Measurements from ENCODE around the gene WIZ. TPM values are rescaled to one million over a fixed set of nuclear protein-coding genes. Genes with fewer than 3 reads are reported as not detected.

Gene WIZ
- total and polyA plus RNA-seq, 10 of the 15 experiments (the other 5 are each of a cell fraction or from before 2014, with no cell fraction given): 0.10 to 26.7 (median 2.7) TPM

- TF ChIP-seq, protein P1, sequence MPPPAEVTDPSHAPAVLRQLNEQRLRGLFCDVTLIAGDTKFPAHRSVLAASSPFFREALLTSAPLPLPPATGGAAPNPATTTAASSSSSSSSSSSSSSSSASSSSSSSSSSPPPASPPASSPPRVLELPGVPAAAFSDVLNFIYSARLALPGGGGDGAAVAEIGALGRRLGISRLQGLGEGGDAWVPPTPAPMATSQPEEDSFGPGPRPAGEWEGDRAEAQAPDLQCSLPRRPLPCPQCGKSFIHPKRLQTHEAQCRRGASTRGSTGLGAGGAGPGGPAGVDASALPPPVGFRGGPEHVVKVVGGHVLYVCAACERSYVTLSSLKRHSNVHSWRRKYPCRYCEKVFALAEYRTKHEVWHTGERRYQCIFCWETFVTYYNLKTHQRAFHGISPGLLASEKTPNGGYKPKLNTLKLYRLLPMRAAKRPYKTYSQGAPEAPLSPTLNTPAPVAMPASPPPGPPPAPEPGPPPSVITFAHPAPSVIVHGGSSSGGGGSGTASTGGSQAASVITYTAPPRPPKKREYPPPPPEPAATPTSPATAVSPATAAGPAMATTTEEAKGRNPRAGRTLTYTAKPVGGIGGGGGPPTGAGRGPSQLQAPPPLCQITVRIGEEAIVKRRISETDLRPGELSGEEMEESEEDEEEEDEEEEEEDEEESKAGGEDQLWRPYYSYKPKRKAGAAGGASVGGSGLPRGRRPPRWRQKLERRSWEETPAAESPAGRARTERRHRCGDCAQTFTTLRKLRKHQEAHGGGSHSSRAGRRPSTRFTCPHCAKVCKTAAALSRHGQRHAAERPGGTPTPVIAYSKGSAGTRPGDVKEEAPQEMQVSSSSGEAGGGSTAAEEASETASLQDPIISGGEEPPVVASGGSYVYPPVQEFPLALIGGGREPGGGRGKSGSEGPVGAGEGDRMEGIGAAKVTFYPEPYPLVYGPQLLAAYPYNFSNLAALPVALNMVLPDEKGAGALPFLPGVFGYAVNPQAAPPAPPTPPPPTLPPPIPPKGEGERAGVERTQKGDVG (CRISPR knock-in tag; IDR thresholded peaks at IDR 0.05): no peak
- TF ChIP-seq MXI1 (IDR thresholded peaks at IDR 0.05; ENCODE audit: low read depth, low read length) (no peak; the same call in 1 of the 2 replicates), PAX8 (IDR thresholded peaks at IDR 0.05) (no peak), BACH1 (IDR thresholded peaks at IDR 0.05; ENCODE audit: borderline replicate concordance) (peak; percentile 74), USF1 (IDR thresholded peaks at IDR 0.05; ENCODE audit: borderline replicate concordance, extremely low read length, insufficient read depth, low read depth, low read length) (peak; percentile 37), POLR2AphosphoS2 (IDR thresholded peaks at IDR 0.05; ENCODE audit: low read depth, low read length) (peak; percentile 46; the same call in 1 of the 2 replicates), EP300 (IDR thresholded peaks at IDR 0.05; ENCODE audit: borderline replicate concordance in 1 of 2, control insufficient read depth in 1 of 2, low read depth in 2 of 2, low read length in 2 of 2) (no peak), ZNF384 (IDR thresholded peaks at IDR 0.05; ENCODE audit: borderline replicate concordance, low read depth, low read length) (no peak), CBX5 (IDR thresholded peaks at IDR 0.05; ENCODE audit: low read depth) (no peak), RFX5 (IDR thresholded peaks at IDR 0.05; ENCODE audit: low read depth, low read length) (no peak), SMAD1 (IDR thresholded peaks at IDR 0.05; ENCODE audit: low read depth, partially characterized antibody) (no peak), ZNF687 (IDR thresholded peaks at IDR 0.05) (peak; percentile 68), PAX5 (IDR thresholded peaks at IDR 0.05; ENCODE audit: borderline replicate concordance, low read depth, low read length) (0 out of 2 replicates have a peak, but pooled peaks have one; percentile 18)
- TF ChIP-seq, protein P2, sequence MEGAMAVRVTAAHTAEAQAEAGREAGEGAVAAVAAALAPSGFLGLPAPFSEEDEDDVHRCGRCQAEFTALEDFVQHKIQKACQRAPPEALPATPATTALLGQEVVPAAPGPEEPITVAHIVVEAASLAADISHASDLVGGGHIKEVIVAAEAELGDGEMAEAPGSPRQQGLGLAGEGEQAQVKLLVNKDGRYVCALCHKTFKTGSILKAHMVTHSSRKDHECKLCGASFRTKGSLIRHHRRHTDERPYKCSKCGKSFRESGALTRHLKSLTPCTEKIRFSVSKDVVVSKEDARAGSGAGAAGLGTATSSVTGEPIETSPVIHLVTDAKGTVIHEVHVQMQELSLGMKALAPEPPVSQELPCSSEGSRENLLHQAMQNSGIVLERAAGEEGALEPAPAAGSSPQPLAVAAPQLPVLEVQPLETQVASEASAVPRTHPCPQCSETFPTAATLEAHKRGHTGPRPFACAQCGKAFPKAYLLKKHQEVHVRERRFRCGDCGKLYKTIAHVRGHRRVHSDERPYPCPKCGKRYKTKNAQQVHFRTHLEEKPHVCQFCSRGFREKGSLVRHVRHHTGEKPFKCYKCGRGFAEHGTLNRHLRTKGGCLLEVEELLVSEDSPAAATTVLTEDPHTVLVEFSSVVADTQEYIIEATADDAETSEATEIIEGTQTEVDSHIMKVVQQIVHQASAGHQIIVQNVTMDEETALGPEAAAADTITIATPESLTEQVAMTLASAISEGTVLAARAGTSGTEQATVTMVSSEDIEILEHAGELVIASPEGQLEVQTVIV (IDR thresholded peaks at IDR 0.05; ENCODE audit: borderline replicate concordance, partially characterized antibody): no peak
- TF ChIP-seq, protein P3, sequence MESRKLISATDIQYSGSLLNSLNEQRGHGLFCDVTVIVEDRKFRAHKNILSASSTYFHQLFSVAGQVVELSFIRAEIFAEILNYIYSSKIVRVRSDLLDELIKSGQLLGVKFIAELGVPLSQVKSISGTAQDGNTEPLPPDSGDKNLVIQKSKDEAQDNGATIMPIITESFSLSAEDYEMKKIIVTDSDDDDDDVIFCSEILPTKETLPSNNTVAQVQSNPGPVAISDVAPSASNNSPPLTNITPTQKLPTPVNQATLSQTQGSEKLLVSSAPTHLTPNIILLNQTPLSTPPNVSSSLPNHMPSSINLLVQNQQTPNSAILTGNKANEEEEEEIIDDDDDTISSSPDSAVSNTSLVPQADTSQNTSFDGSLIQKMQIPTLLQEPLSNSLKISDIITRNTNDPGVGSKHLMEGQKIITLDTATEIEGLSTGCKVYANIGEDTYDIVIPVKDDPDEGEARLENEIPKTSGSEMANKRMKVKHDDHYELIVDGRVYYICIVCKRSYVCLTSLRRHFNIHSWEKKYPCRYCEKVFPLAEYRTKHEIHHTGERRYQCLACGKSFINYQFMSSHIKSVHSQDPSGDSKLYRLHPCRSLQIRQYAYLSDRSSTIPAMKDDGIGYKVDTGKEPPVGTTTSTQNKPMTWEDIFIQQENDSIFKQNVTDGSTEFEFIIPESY (IDR thresholded peaks at IDR 0.05): no peak
Measured at GRCh38 chr19:15379999-15380647, 69.6 kb downstream of the WIZ start (continued).
